Endothelial cell of umbilical vein (primary cell): ENCODE results near the gene SNX30.

Source experiments
- CTCF ChIP-seq, 2 donors: IDR thresholded peaks; 1 replicate in 1 of 2; 2 replicates in 1 of 2; pipeline ENCODE4 v1.5.1; 2011; ENCODE audit warnings: low read length in 2 of 2, mild to moderate bottlenecking in 2 of 2, moderate library complexity in 2 of 2, control low read depth in 1 of 2, inconsistent platforms in 1 of 2, low read depth in 1 of 2; ENCODE audit not compliant: insufficient read depth in 1 of 2; ENCODE audit errors: extremely low read depth in 1 of 2
- EZH2 ChIP-seq: IDR thresholded peaks from 2 replicates; pipeline ENCODE4 v1.6.1; 2012; ENCODE audit warnings: borderline replicate concordance, low read depth, mild to moderate bottlenecking, moderate library complexity, low read length, inconsistent platforms; ENCODE audit not compliant: severe bottlenecking
- POLR2A ChIP-seq: IDR thresholded peaks from 2 replicates; pipeline ENCODE4 v1.6.1; 2012; ENCODE audit warnings: low read depth, mild to moderate bottlenecking, control low read depth, low read length
- POLR2AphosphoS5 ChIP-seq: IDR thresholded peaks from 2 replicates; pipeline ENCODE4 v1.6.1; 2012; ENCODE audit warnings: low read depth, mild to moderate bottlenecking, control low read depth, low read length, moderate library complexity; ENCODE audit not compliant: insufficient read depth

GRCh38 chr9:112854657-112855056 is 104.1 kb downstream of the SNX30 start:
- TF ChIP-seq POLR2A, result no peak
- no peak for TF ChIP-seq CTCF (IDR thresholded peaks at IDR 0.05; ENCODE audit: extremely low read depth in 1 of 2, insufficient read depth in 1 of 2, low read depth in 1 of 2, low read length in 2 of 2)
- no peak for TF ChIP-seq EZH2
- TF ChIP-seq POLR2AphosphoS5, result no peak
